Parathyroid adenoma (tissue), 2 donors: ENCODE measurements around the gene PDF.

Experiments
- H2AFZ ChIP-seq: fragments of 300-600 bp; sonication (generic); one replicate; pipeline ENCODE4 v1.7.0; 2017; ENCODE audit warnings: antibody characterized with exemption, mild to moderate bottlenecking
- H3K27ac ChIP-seq: fragments of 300-600 bp; sonication (generic); one replicate; pipeline ENCODE4 v1.7.0; 2017
- H3K27me3 ChIP-seq: fragments of 300-600 bp; sonication (generic); one replicate; pipeline ENCODE4 v1.7.0; 2017; ENCODE audit warnings: low read length; ENCODE audit not compliant: control insufficient read depth, insufficient read depth
- H3K36me3 ChIP-seq: fragments of 300-600 bp; sonication (generic); one replicate; pipeline ENCODE4 v1.7.0; 2017; ENCODE audit warnings: low read length; ENCODE audit not compliant: control insufficient read depth, insufficient read depth
- H3K4me1 ChIP-seq: fragments of 300-600 bp; sonication (generic); one replicate; pipeline ENCODE4 v1.7.0; 2017; ENCODE audit warnings: control low read depth
- H3K4me2 ChIP-seq: fragments of 300-600 bp; sonication (generic); one replicate; pipeline ENCODE4 v1.7.0; 2017; ENCODE audit warnings: low read length
- H3K4me3 ChIP-seq: fragments of 300-600 bp; sonication (generic); one replicate; pipeline ENCODE4 v1.7.0; 2017; ENCODE audit warnings: low read depth, low read length
- H3K79me2 ChIP-seq: fragments of 300-600 bp; sonication (generic); one replicate; pipeline ENCODE4 v1.7.0; 2017; ENCODE audit warnings: control low read depth
- H3K9ac ChIP-seq: fragments of 300-600 bp; sonication (generic); one replicate; pipeline ENCODE4 v1.7.0; 2017; ENCODE audit warnings: mild to moderate bottlenecking
- H3K9me3 ChIP-seq: fragments of 300-600 bp; sonication (generic); one replicate; pipeline ENCODE4 v1.7.0; 2017; ENCODE audit warnings: low read length; ENCODE audit not compliant: control insufficient read depth
- TF ChIP-seq, protein P1 (sequence below): fragments of 300-600 bp; sonication (generic); IDR thresholded peaks from one replicate; pipeline ENCODE4 v1.7.0; 2017; ENCODE audit warnings: antibody characterized with exemption, mild to moderate bottlenecking
- donor health status: primary hyperparathyroidism.

PDF gene

DNA sequence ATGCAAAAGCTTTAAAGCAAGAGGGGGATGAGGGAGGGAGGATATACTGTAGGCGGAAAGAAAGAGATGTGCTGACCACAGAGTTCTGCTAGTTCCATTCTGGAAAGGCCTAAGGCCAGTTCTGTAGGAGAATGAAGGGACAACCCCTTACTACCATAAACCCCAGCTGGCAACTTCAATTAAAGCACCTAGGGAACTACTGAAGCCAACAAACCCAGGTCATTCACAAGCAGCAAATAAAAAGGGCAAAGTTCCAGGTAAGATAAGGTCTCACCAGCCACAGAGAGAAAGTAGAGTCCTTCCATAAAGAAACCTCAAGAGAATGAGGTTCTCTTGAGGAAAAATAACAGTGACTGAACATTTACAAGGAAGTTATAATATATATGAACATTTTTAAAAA is 42.6 kb upstream of the PDF start:
- H3K4me2 ChIP-seq, result no peak overlapping the region
- no peak overlapping the region for H3K27ac ChIP-seq
- TF ChIP-seq, protein P1, sequence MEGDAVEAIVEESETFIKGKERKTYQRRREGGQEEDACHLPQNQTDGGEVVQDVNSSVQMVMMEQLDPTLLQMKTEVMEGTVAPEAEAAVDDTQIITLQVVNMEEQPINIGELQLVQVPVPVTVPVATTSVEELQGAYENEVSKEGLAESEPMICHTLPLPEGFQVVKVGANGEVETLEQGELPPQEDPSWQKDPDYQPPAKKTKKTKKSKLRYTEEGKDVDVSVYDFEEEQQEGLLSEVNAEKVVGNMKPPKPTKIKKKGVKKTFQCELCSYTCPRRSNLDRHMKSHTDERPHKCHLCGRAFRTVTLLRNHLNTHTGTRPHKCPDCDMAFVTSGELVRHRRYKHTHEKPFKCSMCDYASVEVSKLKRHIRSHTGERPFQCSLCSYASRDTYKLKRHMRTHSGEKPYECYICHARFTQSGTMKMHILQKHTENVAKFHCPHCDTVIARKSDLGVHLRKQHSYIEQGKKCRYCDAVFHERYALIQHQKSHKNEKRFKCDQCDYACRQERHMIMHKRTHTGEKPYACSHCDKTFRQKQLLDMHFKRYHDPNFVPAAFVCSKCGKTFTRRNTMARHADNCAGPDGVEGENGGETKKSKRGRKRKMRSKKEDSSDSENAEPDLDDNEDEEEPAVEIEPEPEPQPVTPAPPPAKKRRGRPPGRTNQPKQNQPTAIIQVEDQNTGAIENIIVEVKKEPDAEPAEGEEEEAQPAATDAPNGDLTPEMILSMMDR, result no peak
- H2AFZ ChIP-seq, result no peak overlapping the region
- no peak overlapping the region for H3K4me3 ChIP-seq
- no peaks in the 10 kb centered on the region for H3K9me3 ChIP-seq
- no peaks in the 10 kb centered on the region for H3K4me1 ChIP-seq
- H3K36me3 ChIP-seq, result no peaks in the 10 kb centered on the region
- H3K79me2 ChIP-seq, result peaks cover 8% of the 10 kb centered on the region
- H3K27me3 ChIP-seq, result no peaks in the 10 kb centered on the region
- no peak overlapping the region for H3K9ac ChIP-seq

DNA sequence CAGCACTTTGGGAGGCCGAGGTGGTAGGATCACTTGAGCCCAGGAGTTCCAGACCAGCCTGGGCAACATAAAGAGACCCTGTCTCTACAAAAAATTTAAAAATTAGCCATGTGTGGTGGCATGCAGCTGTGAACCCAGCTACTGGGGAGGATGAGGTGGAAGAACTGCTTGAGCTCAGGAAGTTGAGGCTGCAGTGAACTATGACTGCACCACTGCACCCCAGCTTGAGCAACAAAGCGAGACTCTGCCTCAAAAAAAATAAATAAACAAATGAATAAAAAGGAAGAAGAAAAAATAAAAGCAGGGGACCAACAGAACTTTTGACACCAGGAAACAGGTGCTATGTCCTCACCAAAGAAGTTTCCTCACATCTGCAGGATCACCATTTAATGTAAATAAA is 41.2 kb upstream of the PDF start:
- H3K36me3 ChIP-seq, result no peaks in the 10 kb centered on the region

DNA sequence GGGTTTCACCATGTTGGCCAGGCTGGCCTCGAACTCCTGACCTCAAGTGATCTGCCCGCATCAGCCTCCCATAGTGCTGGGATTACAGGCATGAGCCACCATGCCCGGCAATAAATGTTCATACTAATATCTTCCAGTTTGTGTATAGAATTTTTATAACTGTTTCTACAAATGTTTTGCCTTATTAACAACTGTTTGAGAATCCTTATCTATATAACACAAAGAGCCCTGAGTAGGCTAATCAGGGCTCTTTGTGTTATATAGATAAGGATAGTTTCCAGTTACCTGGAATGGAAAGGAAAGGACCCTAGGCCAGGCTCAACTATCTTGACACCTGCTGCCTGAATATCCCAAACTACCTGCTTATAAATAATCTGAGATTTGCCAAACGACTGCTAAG is 38.5 kb upstream of the PDF start:
- H3K9me3 ChIP-seq, result no peaks in the 10 kb centered on the region
- no peaks in the 10 kb centered on the region for H3K27me3 ChIP-seq
- H3K79me2 ChIP-seq, result peaks cover 6% of the 10 kb centered on the region
- H3K27ac ChIP-seq, result no peak overlapping the region
- H3K4me2 ChIP-seq, result no peak overlapping the region
- TF ChIP-seq, protein P1, result no peak
- no peaks in the 10 kb centered on the region for H3K4me1 ChIP-seq
- H3K9ac ChIP-seq, result no peak overlapping the region
- no peaks in the 10 kb centered on the region for H3K36me3 ChIP-seq
- H2AFZ ChIP-seq, result no peak overlapping the region
- H3K4me3 ChIP-seq, result no peak overlapping the region

More for the DNA sequence above, 41.2 kb upstream of the PDF start:
- Histone ChIP-seq H3K27me3 (no peaks in the 10 kb centered on the region), H3K9ac (no peak overlapping the region), H3K27ac (no peak overlapping the region), H3K4me2 (no peak overlapping the region), H3K9me3 (no peaks in the 10 kb centered on the region), H3K4me3 (no peak overlapping the region), H3K4me1 (no peaks in the 10 kb centered on the region), H2AFZ (no peak overlapping the region), H3K79me2 (peaks cover 8% of the 10 kb centered on the region)
- TF ChIP-seq, protein P1, result no peak

DNA sequence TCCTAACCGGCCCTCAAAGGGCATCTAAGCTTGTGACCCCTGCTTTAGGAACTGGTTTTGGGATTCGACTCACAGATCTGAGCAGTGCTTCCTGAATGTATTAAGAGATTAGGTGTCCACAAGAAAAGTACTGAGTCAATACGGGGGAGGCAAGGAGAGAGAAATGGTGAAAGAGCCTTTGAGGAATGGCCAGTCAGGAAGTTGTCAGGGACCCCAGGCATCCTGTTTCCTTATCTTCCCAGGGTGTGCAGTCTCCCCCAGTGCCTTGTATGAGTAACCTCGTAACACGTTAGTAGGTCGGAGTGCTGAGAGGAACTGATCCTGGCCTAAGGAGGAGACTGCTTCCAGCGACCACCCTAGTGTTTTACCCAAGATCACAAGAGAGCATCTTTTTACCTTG is 37.6 kb upstream of the PDF start:
- Histone ChIP-seq H3K27me3 (no peaks in the 10 kb centered on the region), H3K9me3 (no peaks in the 10 kb centered on the region)

DNA sequence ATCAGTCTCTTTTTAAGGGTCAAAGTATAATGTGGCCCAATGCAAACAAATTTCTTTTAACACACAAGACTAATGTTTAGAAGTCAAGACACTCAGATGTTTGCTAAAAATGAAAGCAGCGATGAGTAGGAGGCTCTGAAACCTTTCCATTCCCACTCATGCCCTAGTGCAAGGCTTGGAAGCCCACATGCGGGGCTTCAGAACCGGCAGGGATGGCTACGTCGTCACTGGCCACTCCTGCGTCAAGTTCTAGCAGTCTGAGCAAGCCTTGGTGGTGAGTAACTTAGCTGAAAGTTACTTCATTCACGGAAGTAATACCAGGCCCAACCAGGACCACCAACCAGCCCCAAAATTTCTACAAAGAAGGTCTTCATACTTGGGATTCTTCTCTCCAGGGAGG is 36.0 kb upstream of the PDF start:
- Histone ChIP-seq H3K36me3 (no peaks in the 10 kb centered on the region), H3K4me2 (no peak overlapping the region), H3K79me2 (peaks cover 6% of the 10 kb centered on the region), H3K4me1 (no peaks in the 10 kb centered on the region), H3K9ac (no peak overlapping the region), H3K9me3 (no peaks in the 10 kb centered on the region), H3K4me3 (no peak overlapping the region), H2AFZ (no peak overlapping the region), H3K27ac (no peak overlapping the region), H3K27me3 (no peaks in the 10 kb centered on the region)
- TF ChIP-seq, protein P1, result no peak

More for the DNA sequence above, 37.6 kb upstream of the PDF start:
- Histone ChIP-seq H3K4me1 (no peaks in the 10 kb centered on the region), H3K4me3 (no peak overlapping the region), H3K4me2 (no peak overlapping the region), H3K79me2 (peaks cover 6% of the 10 kb centered on the region), H3K27ac (no peak overlapping the region), H2AFZ (no peak overlapping the region), H3K9ac (no peak overlapping the region), H3K36me3 (no peaks in the 10 kb centered on the region)
- TF ChIP-seq, protein P1, result no peak
